IMR-90 (cell line): ENCODE measurements around the gene MALT1. TPM values are rescaled to one million over a fixed set of nuclear protein-coding genes. Genes with fewer than 3 reads are reported as not detected.

Experiments
- ATAC-seq: fragments of 200-7000 bp; cut with Tn5 transposase; 2 replicates; pipeline ENCODE4 v1.9.1; 2020; ENCODE audit warnings: low read depth, mild to moderate bottlenecking, moderate library complexity
- BruUV-seq: library from RNA; stranded (reverse); fragments of 400-500 nt; replicated peaks from 2 replicates; lab custom pipeline; 2021; lab: Mats Ljungman, UMichigan
- CTCF ChIA-PET: fragments of 300-600 bp; formaldehyde crosslinking; extraction: SDS; loops from one replicate; lab custom pipeline; 2021; ENCODE audit warnings: antibody characterized with exemption; lab: Yijun Ruan, JAX
- POLR2A ChIA-PET: fragments of 300-600 bp; sonication (Branson Sonifier 250); formaldehyde crosslinking; loops from one replicate; lab custom pipeline; 2022; ENCODE audit warnings: antibody characterized with exemption; ENCODE audit not compliant: unreplicated experiment; lab: Charles Lee
- DNase-seq: peaks from one replicate; pipeline ENCODE4 v3.0.0; 2013
- H2AFZ ChIP-seq: replicated peaks from 2 replicates; pipeline ENCODE3; 2013; ENCODE audit warnings: low read length, mild to moderate bottlenecking; ENCODE audit not compliant: poor library complexity
- H2AK5ac ChIP-seq: 2 replicates; pipeline ENCODE4 v1.6.1; 2013; ENCODE audit warnings: low read depth, low read length, inconsistent platforms
- H2AK9ac ChIP-seq: replicated peaks from 2 replicates; pipeline ENCODE3; 2013; ENCODE audit warnings: mild to moderate bottlenecking, low read depth, low read length, moderate library complexity; ENCODE audit not compliant: poor library complexity
- H2BK120ac ChIP-seq: 2 replicates; pipeline ENCODE4 v1.6.1; 2013; ENCODE audit warnings: low read depth, low read length, inconsistent platforms
- H2BK15ac ChIP-seq: 3 replicates; pipeline ENCODE4 v1.6.1; 2013; ENCODE audit warnings: low read depth, low read length, inconsistent platforms
- H2BK20ac ChIP-seq: 2 replicates; pipeline ENCODE4 v1.6.1; 2013; ENCODE audit warnings: low read depth, mild to moderate bottlenecking, inconsistent platforms, low read length, moderate library complexity
- H2BK5ac ChIP-seq: 2 replicates; pipeline ENCODE4 v1.6.1; 2013; ENCODE audit warnings: mild to moderate bottlenecking, low read depth, low read length, inconsistent platforms; ENCODE audit not compliant: poor library complexity, severe bottlenecking
- H3K14ac ChIP-seq: replicated peaks from 2 replicates; pipeline ENCODE4 v1.6.1; 2013; ENCODE audit warnings: low read depth, low read length, inconsistent platforms
- H3K18ac ChIP-seq: 2 replicates; pipeline ENCODE4 v1.6.1; 2013; ENCODE audit warnings: low read depth, low read length, control low read depth
- H3K23ac ChIP-seq: 2 replicates; pipeline ENCODE4 v1.6.1; 2013; ENCODE audit warnings: low read depth, low read length, inconsistent platforms
- H3K27ac ChIP-seq: 2 replicates; pipeline ENCODE4 v1.5.1; 2013; ENCODE audit warnings: mild to moderate bottlenecking, control low read depth, low read length; ENCODE audit not compliant: insufficient read depth
- H3K27me3 ChIP-seq: 2 replicates; pipeline ENCODE4 v1.6.1; 2013; ENCODE audit warnings: low read length; ENCODE audit not compliant: control insufficient read depth, insufficient read depth
- H3K36me3 ChIP-seq: 2 replicates; pipeline ENCODE4 v1.6.1; 2013; ENCODE audit warnings: low read length, mixed read lengths; ENCODE audit not compliant: control insufficient read depth, insufficient read depth
- H3K4ac ChIP-seq: 2 replicates; pipeline ENCODE4 v1.6.1; 2013; ENCODE audit warnings: low read depth, low read length, inconsistent platforms
- H3K4me1 ChIP-seq: 2 replicates; pipeline ENCODE4 v1.6.1; 2013; ENCODE audit warnings: low read length, mixed read lengths; ENCODE audit not compliant: control insufficient read depth, insufficient read depth
- H3K4me2 ChIP-seq: 2 replicates; pipeline ENCODE4 v1.6.1; 2013; ENCODE audit warnings: low read depth, mild to moderate bottlenecking, control low read depth, low read length, moderate library complexity
- H3K4me3 ChIP-seq: 2 replicates; pipeline ENCODE4 v1.5.1; 2013; ENCODE audit warnings: low read depth, mild to moderate bottlenecking, control low read depth, low read length, moderate library complexity; ENCODE audit not compliant: insufficient read depth
- H3K56ac ChIP-seq: 2 replicates; pipeline ENCODE4 v1.6.1; 2013; ENCODE audit warnings: low read length, inconsistent platforms; ENCODE audit not compliant: insufficient read depth; ENCODE audit errors: extremely low read depth
- H3K79me1 ChIP-seq, 2 experiments: 2 replicates each; pipeline ENCODE4 v1.6.1; 2013; ENCODE audit warnings: low read length in 2 of 2, inconsistent platforms in 1 of 2, low read depth in 1 of 2
- H3K9ac ChIP-seq: 2 replicates; pipeline ENCODE4 v1.6.1; 2013; ENCODE audit warnings: low read depth, low read length, control low read depth
- H3K9me1 ChIP-seq: 2 replicates; pipeline ENCODE4 v1.6.1; 2013; ENCODE audit warnings: low read length, inconsistent platforms; ENCODE audit not compliant: insufficient read depth
- H3K9me3 ChIP-seq: 2 replicates; pipeline ENCODE4 v1.6.1; 2013; ENCODE audit warnings: low read length; ENCODE audit not compliant: control insufficient read depth, insufficient read depth
- H4K20me1 ChIP-seq: 2 replicates; pipeline ENCODE4 v1.6.1; 2013; ENCODE audit warnings: low read length, inconsistent platforms; ENCODE audit not compliant: insufficient read depth
- H4K5ac ChIP-seq: 2 replicates; pipeline ENCODE4 v1.6.1; 2013; ENCODE audit warnings: mild to moderate bottlenecking, low read depth, low read length, control low read depth
- H4K8ac ChIP-seq, 2 experiments: 2 replicates each; pipeline ENCODE4 v1.6.1; 2013; ENCODE audit warnings: low read depth in 2 of 2, low read length in 2 of 2, control low read depth in 1 of 2, inconsistent platforms in 1 of 2
- H4K91ac ChIP-seq: 2 replicates; pipeline ENCODE4 v1.6.1; 2013; ENCODE audit warnings: low read depth, low read length, inconsistent platforms; ENCODE audit not compliant: insufficient read depth
- BHLHE40 ChIP-seq: fragments of 150-350 bp; IDR thresholded peaks from 2 replicates; pipeline ENCODE4 v1.6.1; 2016; ENCODE audit warnings: mild to moderate bottlenecking, low read depth, low read length
- CEBPB ChIP-seq: IDR thresholded peaks from 2 replicates; pipeline ENCODE4 v1.6.1; 2012; ENCODE audit warnings: low read depth, low read length, improper control_type of control experiment
- CHD1 ChIP-seq: IDR thresholded peaks from 2 replicates; pipeline ENCODE4 v1.6.1; 2012; ENCODE audit warnings: low read depth, low read length, improper control_type of control experiment
- FOS ChIP-seq: fragments of 150-350 bp; IDR thresholded peaks from 2 replicates; pipeline ENCODE4 v1.6.1; 2016; ENCODE audit warnings: low read depth, low read length
- MAFK ChIP-seq: IDR thresholded peaks from 2 replicates; pipeline ENCODE4 v1.6.1; 2012; ENCODE audit warnings: low read depth, low read length, improper control_type of control experiment
- MAZ ChIP-seq: IDR thresholded peaks from 2 replicates; pipeline ENCODE4 v1.6.1; 2012; ENCODE audit warnings: low read depth, mild to moderate bottlenecking, low read length, improper control_type of control experiment, moderate library complexity, borderline replicate concordance
- POLR2A ChIP-seq: IDR thresholded peaks from 2 replicates; pipeline ENCODE4 v1.6.1; 2012; ENCODE audit warnings: mild to moderate bottlenecking, low read depth, low read length
- RAD21 ChIP-seq: IDR thresholded peaks from 2 replicates; pipeline ENCODE4 v1.6.1; 2012; ENCODE audit warnings: low read length, improper control_type of control experiment
- RCOR1 ChIP-seq: IDR thresholded peaks from 2 replicates; pipeline ENCODE4 v1.6.1; 2012; ENCODE audit warnings: mild to moderate bottlenecking, low read length, improper control_type of control experiment; ENCODE audit not compliant: insufficient replicate concordance
- RFX5 ChIP-seq: IDR thresholded peaks from 2 replicates; pipeline ENCODE4 v1.8.0; 2012; ENCODE audit warnings: low read depth, mild to moderate bottlenecking, low read length, moderate library complexity
- SMC3 ChIP-seq: fragments of 150-350 bp; IDR thresholded peaks from 2 replicates; pipeline ENCODE4 v1.6.1; 2016; ENCODE audit warnings: low read depth, mild to moderate bottlenecking, antibody characterized with exemption, low read length, moderate library complexity
- WGBS, 2 experiments: methylation state at CpG; one replicate each; pipeline versions ENCODE4 v1.1.5 to v1.1.7; 2013; ENCODE audit warnings: missing lambda C conversion rate in 2 of 2; ENCODE audit not compliant: insufficient read length in 1 of 2; ENCODE audit errors: extremely low coverage in 2 of 2; 5-methylcytosine and 5-hydroxymethylcytosine counted together
- dilution Hi-C: fragments of 300-500 bp; cut with HindIII; formaldehyde crosslinking; loops from one replicate; pipeline ENCODE4 v1.14.3; 2018; ENCODE audit warnings: low sequenced_read_pairs; ENCODE audit not compliant: unreplicated experiment
- in situ Hi-C: fragments of 300-500 bp; cut with MboI; formaldehyde crosslinking; loops from 3 replicates; pipeline ENCODE4 v1.14.3; 2019; ENCODE audit warnings: low sequenced_read_pairs, inconsistent platforms, mixed read lengths
- intact Hi-C: fragments of 100-400 bp; cut with micrococcal nuclease; formaldehyde crosslinking; loops from 2 replicates; pipeline ENCODE4 v1.10.0; 2022
- polyA plus RNA-seq, 3 experiments: library from polyadenylated mRNA; depleted of rRNA; stranded (reverse); fragments of >200 nt; gene quantifications; 2 replicates each; pipeline ENCODE4 v1.2.3, GENCODE V29; 2012; ENCODE audit warnings: low replicate concordance in 1 of 3
- total RNA-seq: library from RNA; depleted of rRNA; stranded (reverse); fragments of >200 nt; gene quantifications from 2 replicates; pipeline ENCODE4 v1.2.3, GENCODE V29; 2012
- TF ChIP-seq, protein P1 (sequence below): fragments of 150-350 bp; IDR thresholded peaks from 2 replicates; pipeline ENCODE4 v1.6.1; 2017; ENCODE audit warnings: mild to moderate bottlenecking, antibody characterized with exemption, low read length, low read depth
- TF ChIP-seq, protein P2 (sequence below): fragments of 150-350 bp; IDR thresholded peaks from 2 replicates; pipeline ENCODE4 v1.6.1; 2016; ENCODE audit warnings: low read depth, mild to moderate bottlenecking, low read length, moderate library complexity, borderline replicate concordance
- TF ChIP-seq, protein P3 (sequence below): conservative IDR thresholded peaks from 2 replicates; pipeline ENCODE4 v1.5.1; 2012; ENCODE audit warnings: mild to moderate bottlenecking, low read depth, low read length, improper control_type of control experiment

The MALT1 gene
- total and polyA plus RNA-seq, 2 of the 4 experiments (the other 2 are of a cell fraction): 8.3 to 25.3 TPM

DNA sequence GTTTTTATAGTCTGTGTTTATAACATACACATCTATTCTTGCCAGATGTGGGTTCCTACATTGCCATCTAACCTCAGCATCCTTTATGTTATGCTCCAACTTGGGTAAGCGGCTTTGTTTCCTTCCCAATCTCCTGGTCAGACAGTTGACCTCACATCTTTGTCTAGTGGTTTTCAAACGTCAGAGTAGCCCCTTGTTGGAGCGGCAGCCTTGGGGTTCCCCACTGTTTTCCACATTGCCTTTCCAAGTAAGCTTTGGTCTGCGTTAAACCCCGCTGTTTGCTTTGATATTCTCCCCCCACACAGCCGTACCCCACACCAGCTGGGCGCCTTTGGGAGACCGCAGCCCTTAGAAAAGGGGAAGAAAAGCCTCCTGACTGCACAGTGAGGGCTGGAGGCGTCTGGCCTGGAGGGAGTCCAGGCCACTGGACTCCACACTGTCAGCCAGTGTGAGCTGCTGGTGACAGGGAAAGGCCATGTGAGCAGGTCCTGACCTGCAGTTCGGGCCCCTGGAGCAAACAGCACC is 83.3 kb downstream of the MALT1 start:
- H3K79me1 ChIP-seq: no peaks in the 10 kb centered on the region
- no TSS peak for BruUV-seq
- in situ Hi-C loops: no loop called here

More for the DNA sequence above, 83.3 kb downstream of the MALT1 start:
- H3K56ac ChIP-seq: no peak overlapping the region
- no peak overlapping the region for H3K4ac ChIP-seq
- H4K5ac ChIP-seq: no peak overlapping the region
- H3K14ac ChIP-seq: no peak overlapping the region
- H4K8ac ChIP-seq: no peak overlapping the region
- no peak overlapping the region for H2BK20ac ChIP-seq
- ATAC-seq (no peak), DNase-seq (no peak)
- H2BK120ac ChIP-seq: no peak overlapping the region
- peaks cover 10% of the 10 kb centered on the region; the same call in 1 of the 2 replicates for H3K9me1 ChIP-seq
- H3K18ac ChIP-seq: no peak overlapping the region
- no peaks in the 10 kb centered on the region; the same call in 1 of the 2 replicates for H3K36me3 ChIP-seq
- H3K23ac ChIP-seq: no peak overlapping the region
- H3K9ac ChIP-seq: no peak overlapping the region
- H3K9me3 ChIP-seq: no peaks in the 10 kb centered on the region
- no peaks in the 10 kb centered on the region for H4K20me1 ChIP-seq
- H2AK5ac ChIP-seq: no peak overlapping the region
- H3K4me2 ChIP-seq: no peak overlapping the region
- intact Hi-C loops (no loop called here), dilution Hi-C loops (no loop called here)
- H4K91ac ChIP-seq: no peak overlapping the region
- peaks cover 2% of the 10 kb centered on the region for H3K4me1 ChIP-seq
- POLR2A ChIA-PET: interaction anchor here (0.7 kb wide), 1 partner anchor 221 kb away, joined by 3 read pairs; no protein-coding TSS in a partner anchor
- WGBS, 2 experiments: 64% methylated on average over 4 of the region's 10 CpGs; no CpG with 5 or more reads in 1 of the 2 experiments
- no peak for TF ChIP-seq FOS
- TF ChIP-seq MAFK: no peak
- no peak for TF ChIP-seq RCOR1
- no peak for TF ChIP-seq SMC3
- no peak for TF ChIP-seq MAZ
- TF ChIP-seq, protein P1, sequence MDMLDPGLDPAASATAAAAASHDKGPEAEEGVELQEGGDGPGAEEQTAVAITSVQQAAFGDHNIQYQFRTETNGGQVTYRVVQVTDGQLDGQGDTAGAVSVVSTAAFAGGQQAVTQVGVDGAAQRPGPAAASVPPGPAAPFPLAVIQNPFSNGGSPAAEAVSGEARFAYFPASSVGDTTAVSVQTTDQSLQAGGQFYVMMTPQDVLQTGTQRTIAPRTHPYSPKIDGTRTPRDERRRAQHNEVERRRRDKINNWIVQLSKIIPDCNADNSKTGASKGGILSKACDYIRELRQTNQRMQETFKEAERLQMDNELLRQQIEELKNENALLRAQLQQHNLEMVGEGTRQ: no peak
- TF ChIP-seq RAD21: no peak
- TF ChIP-seq, protein P2, sequence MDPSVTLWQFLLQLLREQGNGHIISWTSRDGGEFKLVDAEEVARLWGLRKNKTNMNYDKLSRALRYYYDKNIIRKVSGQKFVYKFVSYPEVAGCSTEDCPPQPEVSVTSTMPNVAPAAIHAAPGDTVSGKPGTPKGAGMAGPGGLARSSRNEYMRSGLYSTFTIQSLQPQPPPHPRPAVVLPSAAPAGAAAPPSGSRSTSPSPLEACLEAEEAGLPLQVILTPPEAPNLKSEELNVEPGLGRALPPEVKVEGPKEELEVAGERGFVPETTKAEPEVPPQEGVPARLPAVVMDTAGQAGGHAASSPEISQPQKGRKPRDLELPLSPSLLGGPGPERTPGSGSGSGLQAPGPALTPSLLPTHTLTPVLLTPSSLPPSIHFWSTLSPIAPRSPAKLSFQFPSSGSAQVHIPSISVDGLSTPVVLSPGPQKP: no peak
- TF ChIP-seq, protein P3, sequence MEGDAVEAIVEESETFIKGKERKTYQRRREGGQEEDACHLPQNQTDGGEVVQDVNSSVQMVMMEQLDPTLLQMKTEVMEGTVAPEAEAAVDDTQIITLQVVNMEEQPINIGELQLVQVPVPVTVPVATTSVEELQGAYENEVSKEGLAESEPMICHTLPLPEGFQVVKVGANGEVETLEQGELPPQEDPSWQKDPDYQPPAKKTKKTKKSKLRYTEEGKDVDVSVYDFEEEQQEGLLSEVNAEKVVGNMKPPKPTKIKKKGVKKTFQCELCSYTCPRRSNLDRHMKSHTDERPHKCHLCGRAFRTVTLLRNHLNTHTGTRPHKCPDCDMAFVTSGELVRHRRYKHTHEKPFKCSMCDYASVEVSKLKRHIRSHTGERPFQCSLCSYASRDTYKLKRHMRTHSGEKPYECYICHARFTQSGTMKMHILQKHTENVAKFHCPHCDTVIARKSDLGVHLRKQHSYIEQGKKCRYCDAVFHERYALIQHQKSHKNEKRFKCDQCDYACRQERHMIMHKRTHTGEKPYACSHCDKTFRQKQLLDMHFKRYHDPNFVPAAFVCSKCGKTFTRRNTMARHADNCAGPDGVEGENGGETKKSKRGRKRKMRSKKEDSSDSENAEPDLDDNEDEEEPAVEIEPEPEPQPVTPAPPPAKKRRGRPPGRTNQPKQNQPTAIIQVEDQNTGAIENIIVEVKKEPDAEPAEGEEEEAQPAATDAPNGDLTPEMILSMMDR: no peak
- no peak for TF ChIP-seq BHLHE40
- TF ChIP-seq POLR2A: no peak
- no peak for TF ChIP-seq RFX5
- no peak for TF ChIP-seq CEBPB
- TF ChIP-seq CHD1: no peak
- no peak overlapping the region for H3K27ac ChIP-seq
- H3K4me3 ChIP-seq: no peak overlapping the region
- no peak overlapping the region for H2AK9ac ChIP-seq
- no peak overlapping the region for H2BK15ac ChIP-seq
- no peak overlapping the region for H2AFZ ChIP-seq
- no peaks in the 10 kb centered on the region; the same call in 1 of the 2 replicates for H3K27me3 ChIP-seq
- CTCF ChIA-PET: interaction anchor here (1.2 to 3.0 kb wide), 2 partner anchors 9 to 316 kb away, joined by 5 to 16 read pairs; no protein-coding TSS in a partner anchor
- H2BK5ac ChIP-seq: no peak overlapping the region
